ENCODE data around the gene SERPINA1. TPM values are rescaled to one million over a fixed set of nuclear protein-coding genes. Genes with fewer than 3 reads are reported as not detected.

Gene SERPINA1
- total and polyA plus RNA-seq, 2 of the 13 experiments (the other 11 are each of a cell fraction or from before 2014, with no cell fraction given), result 3,266 to 11,015 TPM

- TF ChIP-seq ZBTB43 (CRISPR knock-in tag; conservative IDR thresholded peaks at IDR 0.05) (no peak), CHCHD3 (CRISPR knock-in tag; IDR thresholded peaks at IDR 0.05) (no peak), ZNF367 (CRISPR knock-in tag; IDR thresholded peaks at IDR 0.05; ENCODE audit: borderline replicate concordance) (no peak), TEF (CRISPR knock-in tag; IDR thresholded peaks at IDR 0.05) (no peak), PITX1 (CRISPR knock-in tag; IDR thresholded peaks at IDR 0.05) (peak; percentile 47; the same call in 1 of the 2 replicates), ISL2 (CRISPR knock-in tag; IDR thresholded peaks at IDR 0.05) (peak; percentile 79), ZNF460 (CRISPR knock-in tag; IDR thresholded peaks at IDR 0.05; ENCODE audit: borderline replicate concordance) (no peak), FOXK2 (IDR thresholded peaks at IDR 0.05) (no peak), ZNF710 (CRISPR knock-in tag; IDR thresholded peaks at IDR 0.05; ENCODE audit: borderline replicate concordance) (peak; percentile 78), ZNF550 (CRISPR knock-in tag; IDR thresholded peaks at IDR 0.05; ENCODE audit: borderline replicate concordance) (no peak), ZNF282 (IDR thresholded peaks at IDR 0.05; ENCODE audit: partially characterized antibody) (no peak), HIC2 (CRISPR knock-in tag; IDR thresholded peaks at IDR 0.05; ENCODE audit: low read depth) (peak; percentile 25; the same call in 1 of the 2 replicates), AHDC1 (CRISPR knock-in tag; IDR thresholded peaks at IDR 0.05; ENCODE audit: borderline replicate concordance) (no peak), SATB2 (CRISPR knock-in tag; IDR thresholded peaks at IDR 0.05) (no peak), KMT2A (CRISPR knock-in tag; IDR thresholded peaks at IDR 0.05) (no peak)
These were observed 12.1 kb downstream of the SERPINA1 start (continued) for GRCh38 chr14:94376108-94376975.
